IPS-20b (cell line): ENCODE results near the gene SMAD2.
"Not testable (repeated sequence)": the region's sequence is repeated elsewhere in the genome, so short reads cannot be mapped to it uniquely, and the experiment has no call there.

Experiments used
- H3K27ac ChIP-seq: one replicate; pipeline ENCODE4 v1.5.1; 2013; ENCODE audit warnings: low read length
- H3K27me3 ChIP-seq: 2 replicates; pipeline ENCODE4 v1.6.1; 2013; ENCODE audit warnings: mild to moderate bottlenecking, low read length, inconsistent platforms; ENCODE audit not compliant: insufficient read depth
- H3K36me3 ChIP-seq: 2 replicates; pipeline ENCODE4 v1.6.1; 2013; ENCODE audit warnings: low read depth, mild to moderate bottlenecking, inconsistent platforms, low read length, moderate library complexity; ENCODE audit not compliant: insufficient read depth
- H3K4me1 ChIP-seq: 2 replicates; pipeline ENCODE4 v1.6.1; 2013; ENCODE audit warnings: mild to moderate bottlenecking, control low read depth, inconsistent platforms, low read length, moderate library complexity; ENCODE audit not compliant: insufficient read depth
- H3K4me3 ChIP-seq: 2 replicates; pipeline ENCODE4 v1.5.1; 2013; ENCODE audit warnings: mild to moderate bottlenecking, low read length, inconsistent platforms
- H3K9ac ChIP-seq: 2 replicates; pipeline ENCODE4 v1.6.1; 2013; ENCODE audit warnings: low read depth, mild to moderate bottlenecking, inconsistent platforms, low read length, moderate library complexity
- H3K9me3 ChIP-seq: 2 replicates; pipeline ENCODE4 v1.6.1; 2013; ENCODE audit warnings: mild to moderate bottlenecking, low read depth, low read length, inconsistent platforms; ENCODE audit not compliant: insufficient read depth

SMAD2 gene

DNA sequence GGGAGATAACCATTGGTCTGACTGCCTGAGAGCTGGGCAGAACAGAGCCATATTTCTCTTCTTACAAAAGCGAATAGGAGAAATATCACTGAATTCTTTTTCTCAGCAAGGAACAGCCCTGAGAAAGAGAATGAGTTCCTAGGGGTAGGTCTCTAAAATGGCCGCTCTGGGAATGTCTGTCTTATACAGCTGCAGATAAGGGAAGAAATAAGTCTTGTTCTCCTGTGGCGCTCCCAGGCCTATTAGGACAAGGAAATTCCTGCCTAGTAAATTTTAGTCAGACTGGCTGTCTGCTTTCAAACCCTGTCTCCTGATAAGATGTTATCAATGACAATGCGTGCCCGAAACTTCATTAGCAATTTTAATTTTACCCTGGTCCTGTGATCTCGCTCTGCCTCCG, 30.5 kb upstream of the SMAD2 start:
- H3K9ac ChIP-seq, H3K27ac ChIP-seq, H3K27me3 ChIP-seq, H3K4me1 ChIP-seq, H3K36me3 ChIP-seq, H3K4me3 ChIP-seq: not testable (repeated sequence)
- peaks cover 22% of the 10 kb centered on the region for H3K9me3 ChIP-seq

- H3K27ac ChIP-seq, result no peak overlapping the region
- no peak overlapping the region for H3K9ac ChIP-seq
- no peaks in the 10 kb centered on the region for H3K9me3 ChIP-seq
- no peaks in the 10 kb centered on the region for H3K4me1 ChIP-seq
- no peak overlapping the region for H3K4me3 ChIP-seq
- H3K27me3 ChIP-seq, result no peaks in the 10 kb centered on the region
- H3K36me3 ChIP-seq, result no peaks in the 10 kb centered on the region
These were observed 23.0 kb upstream of the SMAD2 start for GRCh38 chr18:47953471-47953931.

- Histone ChIP-seq H3K4me1 (no peaks in the 10 kb centered on the region), H3K9me3 (no peaks in the 10 kb centered on the region), H3K9ac (no peak overlapping the region), H3K36me3 (no peaks in the 10 kb centered on the region), H3K27me3 (no peaks in the 10 kb centered on the region), H3K27ac (no peak overlapping the region), H3K4me3 (no peak overlapping the region)
These were observed 20.1 kb upstream of the SMAD2 start for GRCh38 chr18:47950511-47950910.

DNA sequence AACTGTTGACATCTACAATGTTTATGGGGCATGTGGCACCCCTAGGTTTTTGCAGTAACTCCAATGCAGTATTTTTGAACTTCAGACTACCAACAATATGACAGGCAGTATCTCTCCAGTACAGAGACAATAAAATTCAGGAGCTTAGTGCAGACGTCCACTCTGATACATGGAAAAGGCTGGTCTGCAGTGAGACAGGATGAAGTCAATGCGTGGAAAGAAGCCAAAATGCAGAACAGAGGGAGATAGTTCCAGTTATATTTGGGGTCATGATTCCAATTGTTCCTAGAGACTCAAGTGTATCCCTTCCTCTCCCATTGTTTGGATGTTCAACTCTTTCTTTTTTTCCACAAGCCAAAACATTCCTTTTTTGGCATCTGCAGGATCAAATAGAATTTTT, 18.7 kb upstream of the SMAD2 start:
- Histone ChIP-seq H3K27ac (no peak overlapping the region), H3K4me3 (no peak overlapping the region), H3K27me3 (no peaks in the 10 kb centered on the region), H3K4me1 (no peaks in the 10 kb centered on the region), H3K36me3 (no peaks in the 10 kb centered on the region), H3K9me3 (no peaks in the 10 kb centered on the region), H3K9ac (no peak overlapping the region)

- H3K4me3 ChIP-seq, result no peak overlapping the region
- no peak overlapping the region for H3K27ac ChIP-seq
- no peaks in the 10 kb centered on the region for H3K27me3 ChIP-seq
- no peaks in the 10 kb centered on the region for H3K4me1 ChIP-seq
- no peak overlapping the region for H3K9ac ChIP-seq
- H3K36me3 ChIP-seq, result no peaks in the 10 kb centered on the region
- H3K9me3 ChIP-seq, result no peaks in the 10 kb centered on the region
These were observed 16.4 kb upstream of the SMAD2 start for GRCh38 chr18:47946889-47947288.

DNA sequence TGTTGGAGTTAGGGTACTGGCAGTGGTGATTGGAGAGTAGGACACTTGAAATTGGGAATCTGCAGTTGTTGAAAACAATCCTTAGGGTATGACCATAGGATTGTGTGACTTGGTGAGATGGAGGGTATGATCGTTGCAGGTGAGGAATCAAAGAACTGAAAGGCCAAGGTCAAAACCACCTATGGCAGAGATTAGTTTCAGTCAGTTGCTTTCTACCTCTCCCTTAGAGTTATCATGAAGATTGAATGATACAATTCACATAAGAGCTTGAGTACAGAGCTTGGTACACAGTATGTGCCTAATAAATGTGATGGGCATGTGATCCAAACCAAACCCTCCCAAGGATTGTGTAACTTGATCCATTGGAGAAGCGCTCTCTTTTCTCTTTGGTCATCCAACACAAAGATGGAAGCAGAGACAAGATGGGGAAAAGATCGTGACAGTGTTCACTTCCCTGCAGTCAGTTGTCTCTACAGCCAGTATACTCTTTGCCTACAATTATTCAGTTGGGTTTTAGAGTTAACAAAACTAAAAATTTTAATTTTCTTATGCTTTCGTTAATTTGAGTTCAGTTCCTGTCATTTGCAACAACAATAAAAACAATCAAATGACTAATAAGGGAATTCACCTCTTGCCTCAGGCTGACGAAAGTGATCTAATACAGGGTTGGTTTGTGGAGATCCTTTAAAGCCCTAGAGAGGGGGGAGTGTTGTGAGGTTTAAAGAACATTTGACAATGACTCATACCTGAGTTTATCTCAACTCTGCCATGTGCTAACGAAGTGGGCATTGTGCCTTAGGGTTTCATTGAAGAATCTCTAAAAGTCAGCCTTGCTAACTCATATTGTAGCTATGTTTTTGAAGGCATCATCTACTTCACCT, 14.8 kb upstream of the SMAD2 start:
- Histone ChIP-seq H3K4me3 (no peak overlapping the region), H3K27me3 (no peaks in the 10 kb centered on the region), H3K36me3 (no peaks in the 10 kb centered on the region), H3K27ac (no peak overlapping the region), H3K9me3 (no peaks in the 10 kb centered on the region), H3K9ac (no peak overlapping the region), H3K4me1 (no peaks in the 10 kb centered on the region)

DNA sequence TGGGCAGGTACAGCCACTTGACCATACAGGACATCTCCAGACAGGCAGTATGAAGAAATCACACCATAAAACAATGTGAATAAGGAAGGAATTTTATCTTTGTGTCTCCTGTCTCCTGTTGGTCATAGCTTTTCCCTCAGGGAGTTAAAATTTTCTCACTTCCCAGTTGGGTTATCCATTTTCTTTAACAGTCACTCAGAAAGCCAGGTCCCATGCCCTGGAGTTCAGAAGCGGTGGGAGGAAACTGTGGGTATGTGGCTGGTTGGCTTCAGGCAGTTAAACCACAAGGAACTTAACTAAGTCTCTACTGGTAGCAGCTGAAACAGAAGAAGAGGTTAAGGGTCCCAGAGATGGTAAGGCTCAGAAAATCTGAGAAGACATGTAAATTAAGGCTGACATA, 6.5 kb upstream of the SMAD2 start:
- no peaks in the 10 kb centered on the region for H3K36me3 ChIP-seq
- H3K9ac ChIP-seq, result no peak overlapping the region
- H3K9me3 ChIP-seq, result no peaks in the 10 kb centered on the region
- peaks cover 10% of the 10 kb centered on the region for H3K4me1 ChIP-seq
- no peak overlapping the region for H3K27ac ChIP-seq
- no peaks in the 10 kb centered on the region for H3K27me3 ChIP-seq
- H3K4me3 ChIP-seq, result no peak overlapping the region

DNA sequence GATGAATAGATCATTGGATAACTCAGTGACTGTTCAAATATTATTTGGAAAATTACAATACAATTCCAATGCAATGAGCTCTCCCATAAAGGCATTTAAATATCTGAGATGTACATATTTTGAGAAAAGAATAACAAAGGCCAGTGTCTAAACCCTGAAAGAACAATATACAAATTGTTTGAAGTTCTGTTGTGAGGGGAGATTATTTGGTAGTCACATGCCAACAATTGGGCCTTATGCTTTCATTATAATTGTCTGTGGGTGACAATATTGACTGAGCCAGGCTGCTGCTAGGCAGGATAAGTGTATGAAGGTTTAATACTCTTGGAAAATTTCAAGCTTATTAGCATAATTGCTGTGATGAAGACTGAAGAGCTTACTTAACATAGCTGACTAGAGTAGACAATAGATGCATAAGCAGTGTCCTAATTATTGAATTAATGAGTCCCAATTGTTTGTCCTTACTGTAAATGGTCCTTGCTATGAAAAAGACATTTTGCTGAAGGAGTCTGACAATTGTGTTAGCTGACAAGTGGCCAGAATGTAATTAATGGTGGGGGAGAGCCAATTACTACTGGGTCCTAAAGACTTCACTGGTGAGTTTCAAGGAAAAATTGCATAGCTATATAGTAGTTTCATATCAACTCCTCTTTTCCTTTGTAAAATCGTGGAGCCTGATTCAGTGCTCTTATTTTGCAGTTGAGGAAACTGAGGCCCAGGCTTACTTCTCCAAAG, 5.0 kb upstream of the SMAD2 start:
- H3K9ac ChIP-seq, result no peak overlapping the region
- no peak overlapping the region for H3K27ac ChIP-seq
- no peaks in the 10 kb centered on the region for H3K27me3 ChIP-seq
- H3K4me3 ChIP-seq, result no peak overlapping the region
- no peaks in the 10 kb centered on the region for H3K9me3 ChIP-seq
- no peaks in the 10 kb centered on the region for H3K36me3 ChIP-seq
- peaks cover 13% of the 10 kb centered on the region for H3K4me1 ChIP-seq

- no peak overlapping the region for H3K9ac ChIP-seq
- H3K4me1 ChIP-seq, result peaks cover 19% of the 10 kb centered on the region
- H3K9me3 ChIP-seq, result no peaks in the 10 kb centered on the region
- H3K27me3 ChIP-seq, result no peaks in the 10 kb centered on the region
- H3K36me3 ChIP-seq, result no peaks in the 10 kb centered on the region
- no peak overlapping the region for H3K4me3 ChIP-seq
- H3K27ac ChIP-seq, result no peak overlapping the region
These were observed 2.1 kb upstream of the SMAD2 start for GRCh38 chr18:47932603-47933002.

GRCh38 chr18:47932190-47932589, 1.7 kb upstream of the SMAD2 start:
- Histone ChIP-seq H3K36me3 (no peaks in the 10 kb centered on the region), H3K27me3 (no peaks in the 10 kb centered on the region), H3K27ac (peak overlapping the region; percentile 87), H3K4me3 (peak overlapping the region; percentile 81), H3K4me1 (peaks cover 20% of the 10 kb centered on the region), H3K9ac (peak overlapping the region; percentile 84; the same call in 1 of the 2 replicates), H3K9me3 (no peaks in the 10 kb centered on the region)

- H3K4me1 ChIP-seq, result peaks cover 25% of the 10 kb centered on the region
- peak overlapping the region; percentile 84; the same call in 1 of the 2 replicates for H3K9ac ChIP-seq
- H3K27ac ChIP-seq, result peak overlapping the region; percentile 87
- H3K36me3 ChIP-seq, result no peaks in the 10 kb centered on the region
- no peaks in the 10 kb centered on the region for H3K27me3 ChIP-seq
- peak overlapping the region; percentile 81 for H3K4me3 ChIP-seq
- no peaks in the 10 kb centered on the region for H3K9me3 ChIP-seq
These were observed 1.3 kb upstream of the SMAD2 start for GRCh38 chr18:47931718-47932103.
